NT2/D1 (cell line): ENCODE results near the gene TP53TG5.

Experiments
- DNase-seq: peaks from one replicate; pipeline ENCODE4 v3.0.0-alpha.2; 2011; ENCODE audit warnings: low read depth, low spot score
- H3K27me3 ChIP-seq: 2 replicates; pipeline ENCODE4 v1.6.0; 2011; ENCODE audit warnings: mild to moderate bottlenecking; ENCODE audit not compliant: insufficient read length, insufficient read depth
- H3K36me3 ChIP-seq: 2 replicates; pipeline ENCODE4 v1.6.1; 2011; ENCODE audit warnings: mild to moderate bottlenecking, low read length, mixed read lengths; ENCODE audit not compliant: insufficient read depth, insufficient read length
- H3K4me1 ChIP-seq: 2 replicates; pipeline ENCODE4 v1.5.1; 2011; ENCODE audit not compliant: insufficient read depth, insufficient read length
- H3K4me3 ChIP-seq: 2 replicates; pipeline ENCODE4 v1.5.1; 2011; ENCODE audit warnings: low read depth; ENCODE audit not compliant: insufficient read length
- H3K9ac ChIP-seq: 2 replicates; pipeline ENCODE4 v1.6.0; 2011; ENCODE audit warnings: low read depth; ENCODE audit not compliant: insufficient read length
- H3K9me3 ChIP-seq: 2 replicates; pipeline ENCODE4 v1.5.1; 2011; ENCODE audit warnings: mild to moderate bottlenecking, low read length; ENCODE audit not compliant: insufficient read depth
- SUZ12 ChIP-seq: IDR thresholded peaks from 2 replicates; pipeline ENCODE4 v1.6.1; 2011; ENCODE audit not compliant: insufficient read length, insufficient read depth; ENCODE audit errors: extremely low read depth
- YY1 ChIP-seq: IDR thresholded peaks from 2 replicates; pipeline ENCODE4 v1.6.1; 2011; ENCODE audit not compliant: insufficient read length, insufficient read depth
- ZNF274 ChIP-seq: IDR thresholded peaks from 2 replicates; pipeline ENCODE4 v1.6.1; 2011; ENCODE audit warnings: mild to moderate bottlenecking, low read depth, low read length

The TP53TG5 gene

DNA sequence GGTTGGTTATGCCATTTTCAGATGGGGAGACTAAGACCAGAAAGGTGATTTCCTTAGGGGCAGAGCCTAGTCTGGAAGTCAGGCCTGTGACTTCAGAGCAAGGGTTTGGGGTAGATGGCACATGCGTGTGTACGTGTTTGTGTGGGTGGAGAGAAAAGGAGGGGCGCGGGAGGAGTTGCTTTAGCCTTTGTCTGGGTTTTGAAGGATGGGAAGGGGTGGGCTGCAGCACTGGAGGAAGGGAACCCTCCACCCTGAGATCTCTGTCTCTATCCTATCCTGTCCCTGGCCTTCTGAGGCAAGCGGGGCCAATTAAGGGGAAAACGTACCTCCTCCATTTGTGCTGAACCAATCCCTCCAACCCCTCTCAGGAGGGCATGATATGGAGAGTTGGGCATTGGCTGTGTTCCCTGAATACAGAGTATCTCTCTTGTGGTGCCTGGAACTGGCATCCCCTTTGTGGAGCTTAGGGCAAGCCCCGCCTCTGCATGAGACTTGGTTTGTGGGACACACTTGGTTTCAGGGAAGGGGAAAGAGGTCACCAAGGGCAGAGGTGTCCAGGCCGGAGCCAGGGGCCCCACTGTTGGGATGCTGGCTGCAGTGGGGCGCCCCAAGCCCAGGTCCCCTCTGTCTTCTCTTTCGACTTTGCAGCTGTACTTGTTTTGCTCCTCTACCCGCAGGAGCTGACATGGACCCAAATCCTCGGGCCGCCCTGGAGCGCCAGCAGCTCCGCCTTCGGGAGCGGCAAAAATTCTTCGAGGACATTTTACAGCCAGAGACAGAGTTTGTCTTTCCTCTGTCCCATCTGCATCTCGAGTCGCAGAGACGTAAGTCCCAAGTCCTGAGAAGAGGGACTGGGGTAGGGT, 29.9 kb upstream of the TP53TG5 start, which contains the start of gene DBNDD2:
Gene DBNDD2, plus strand, starts transcription at position 507 of the 863 bp plus-strand sequence. Its CDS starts 179 bp downstream, at position 686.
- H3K4me1 ChIP-seq: peaks cover 4% of the 10 kb centered on the region
- no peaks in the 10 kb centered on the region for H3K9me3 ChIP-seq
- TF ChIP-seq ZNF274 (no peak), SUZ12 (no peak), YY1 (no peak)
- peaks cover 11% of the 10 kb centered on the region for H3K36me3 ChIP-seq
- peak within 1 kb of the TSS; percentile 72 for H3K9ac ChIP-seq
- peaks cover 60% of the 10 kb centered on the region for H3K27me3 ChIP-seq
- DNase-seq: no peak
- peak within 1 kb of the TSS; percentile 77 for H3K4me3 ChIP-seq

GRCh38 chr20:45407067-45407745, 29.1 kb upstream of the TP53TG5 start:
- H3K27me3 ChIP-seq: peaks cover 65% of the 10 kb centered on the region
- H3K9me3 ChIP-seq: peaks cover 7% of the 10 kb centered on the region; the same call in 1 of the 2 replicates
- H3K4me3 ChIP-seq: peak overlapping the region; percentile 77
- no peak for DNase-seq
- H3K4me1 ChIP-seq: peaks cover 4% of the 10 kb centered on the region
- peaks cover 11% of the 10 kb centered on the region for H3K36me3 ChIP-seq
- no peak for TF ChIP-seq YY1
- no peak for TF ChIP-seq SUZ12
- TF ChIP-seq ZNF274: no peak
- H3K9ac ChIP-seq: peak overlapping the region; percentile 72

DNA sequence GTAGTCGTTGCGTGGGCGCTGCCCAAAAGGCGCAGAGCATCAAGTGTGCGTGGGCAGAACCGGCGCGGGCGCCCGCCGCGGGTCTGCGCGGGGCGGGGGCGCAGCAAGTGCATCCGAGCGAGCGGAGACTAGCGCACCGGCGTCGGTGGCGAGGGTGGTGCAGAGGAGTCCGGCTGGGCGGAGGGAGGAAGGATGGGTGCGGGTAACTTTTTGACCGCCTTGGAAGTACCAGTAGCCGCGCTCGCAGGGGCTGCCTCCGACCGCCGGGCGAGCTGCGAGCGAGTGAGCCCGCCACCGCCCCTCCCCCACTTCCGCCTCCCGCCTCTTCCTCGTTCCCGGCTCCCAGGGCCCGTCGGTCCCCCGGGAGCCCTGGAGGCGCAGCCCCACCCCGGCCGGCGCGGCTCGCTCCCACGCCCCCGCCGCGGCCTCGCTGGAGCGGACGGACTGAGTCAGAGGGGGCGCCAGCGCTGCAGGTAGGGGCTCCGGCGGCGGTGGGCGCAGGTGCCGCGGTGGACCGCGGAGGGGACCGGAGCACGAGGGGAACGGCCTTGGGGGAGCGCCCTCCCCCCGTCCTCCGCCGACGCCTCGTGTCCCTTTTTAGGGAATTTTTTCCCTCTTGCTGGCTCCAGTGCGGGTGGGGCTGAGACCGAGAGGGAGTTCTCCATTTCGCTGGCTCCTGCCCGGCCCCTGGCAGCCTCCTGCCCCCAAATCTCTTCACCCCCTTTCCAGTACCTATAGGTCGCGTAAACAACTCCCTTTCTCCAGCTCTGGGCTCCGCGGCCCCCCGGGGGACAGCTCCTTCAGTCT, 28.3 kb upstream of the TP53TG5 start:
- peak overlapping the region; percentile 72 for H3K9ac ChIP-seq
- H3K4me1 ChIP-seq: peaks cover 4% of the 10 kb centered on the region
- H3K4me3 ChIP-seq: peak overlapping the region; percentile 77
- DNase-seq: no peak
- TF ChIP-seq ZNF274 (no peak), YY1 (no peak), SUZ12 (no peak)
- H3K27me3 ChIP-seq: peaks cover 65% of the 10 kb centered on the region
- H3K9me3 ChIP-seq: peaks cover 14% of the 10 kb centered on the region
- peaks cover 11% of the 10 kb centered on the region for H3K36me3 ChIP-seq

DNA sequence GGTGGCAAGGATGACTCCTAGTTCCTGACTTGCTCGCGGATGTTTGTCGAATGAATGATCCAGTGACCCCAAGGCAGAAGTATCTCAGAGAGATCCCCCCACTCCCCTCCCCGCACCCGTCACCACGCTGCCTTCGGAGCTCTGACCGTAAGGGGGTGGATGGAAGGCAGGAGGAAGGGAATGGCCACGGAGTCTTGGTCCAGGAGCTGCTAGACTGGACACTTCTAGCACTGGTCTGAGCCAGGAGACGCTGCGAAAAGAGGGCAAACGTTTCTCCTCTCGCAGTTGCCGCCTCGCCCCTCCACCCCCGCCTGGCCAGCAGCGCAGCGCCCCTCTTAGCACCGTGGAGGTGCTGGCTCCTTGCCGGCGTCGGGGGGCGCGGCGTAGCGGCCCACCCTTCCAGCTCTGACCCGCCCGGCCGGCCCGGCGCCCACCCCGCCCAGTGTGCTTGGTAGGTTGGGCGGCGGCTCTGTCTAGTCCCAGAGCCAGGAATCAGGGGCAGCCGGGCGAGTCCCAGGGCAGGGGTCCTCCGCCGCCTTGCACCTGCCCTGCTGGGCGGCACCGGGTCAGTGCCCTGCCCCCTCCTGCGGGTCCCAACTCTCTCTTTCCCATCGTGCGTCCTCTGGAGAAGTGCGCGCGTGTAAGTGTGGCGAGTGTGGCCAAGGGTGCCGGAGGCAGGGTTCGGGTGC, 27.6 kb upstream of the TP53TG5 start:
- H3K4me3 ChIP-seq: peak overlapping the region; percentile 77
- peaks cover 65% of the 10 kb centered on the region for H3K27me3 ChIP-seq
- H3K36me3 ChIP-seq: peaks cover 11% of the 10 kb centered on the region
- TF ChIP-seq SUZ12 (no peak), YY1 (no peak), ZNF274 (no peak)
- H3K9ac ChIP-seq: peak overlapping the region; percentile 71
- peaks cover 4% of the 10 kb centered on the region for H3K4me1 ChIP-seq
- H3K9me3 ChIP-seq: peaks cover 22% of the 10 kb centered on the region
- no peak for DNase-seq

- Histone ChIP-seq H3K9ac (no peak overlapping the region), H3K36me3 (peaks cover 5% of the 10 kb centered on the region), H3K9me3 (peaks cover 35% of the 10 kb centered on the region), H3K27me3 (peaks cover 63% of the 10 kb centered on the region), H3K4me1 (peaks cover 4% of the 10 kb centered on the region), H3K4me3 (no peak overlapping the region)
- TF ChIP-seq SUZ12 (no peak), ZNF274 (no peak), YY1 (no peak)
- no peak for DNase-seq
Observed at GRCh38 chr20:45404438-45404837, 26.3 kb upstream of the TP53TG5 start.

- no peak overlapping the region for H3K4me3 ChIP-seq
- no peak overlapping the region for H3K9ac ChIP-seq
- TF ChIP-seq ZNF274: no peak
- no peak for TF ChIP-seq YY1
- TF ChIP-seq SUZ12: no peak
- no peaks in the 10 kb centered on the region for H3K36me3 ChIP-seq
- H3K27me3 ChIP-seq: peaks cover 53% of the 10 kb centered on the region
- H3K4me1 ChIP-seq: peaks cover 4% of the 10 kb centered on the region
- no peak for DNase-seq
- H3K9me3 ChIP-seq: peaks cover 45% of the 10 kb centered on the region
Observed at GRCh38 chr20:45402946-45403345, 24.8 kb upstream of the TP53TG5 start.
